ENCODE results near the gene RNLS. TPM values are rescaled to one million over a fixed set of nuclear protein-coding genes. Genes with fewer than 3 reads are reported as not detected.

RNLS gene
- total and polyA plus RNA-seq, 2 of the 8 experiments (the other 6 are each of a cell fraction or from before 2014, with no cell fraction given), result 7.5 to 12.7 TPM

DNA sequence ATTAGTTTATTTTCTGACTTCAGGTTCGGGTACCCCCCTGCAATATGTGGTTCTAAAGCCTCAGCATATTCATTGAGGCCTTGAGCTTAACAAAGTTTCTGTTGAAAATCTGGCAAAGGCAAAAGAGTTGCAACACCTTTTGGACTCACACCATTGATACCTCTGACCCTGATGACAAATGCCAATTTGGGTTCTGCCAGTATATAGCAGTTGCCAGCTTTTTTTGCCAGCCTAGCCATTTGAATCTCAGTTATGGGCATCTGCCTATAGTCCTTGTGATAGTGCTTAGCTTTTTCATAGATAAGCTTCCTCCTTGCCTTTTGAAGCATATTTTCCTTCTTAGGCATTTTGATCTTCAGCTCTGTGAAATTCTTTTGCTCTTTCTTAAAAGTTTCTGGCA is 35.4 kb upstream of the RNLS start:
- Histone ChIP-seq H2BK15ac (ENCODE audit: low read length) (no peak overlapping the region), H3K14ac (ENCODE audit: insufficient read length) (no peak overlapping the region), H3K23me2 (ENCODE audit: low read depth, low read length) (no peaks in the 10 kb centered on the region), H3K23ac (ENCODE audit: insufficient read length) (no peak overlapping the region), H2AK5ac (ENCODE audit: low read depth, low read length) (no peak overlapping the region), H3K18ac (ENCODE audit: extremely low read depth, low read length) (no peak overlapping the region), H3K4me2 (ENCODE audit: insufficient read depth in 1 of 2, low read depth in 2 of 2, low read length in 2 of 2) (no peak overlapping the region), H3K36me3 (ENCODE audit: control insufficient read depth in 2 of 4, insufficient read depth in 4 of 4, low read length in 3 of 4) (no peaks in the 10 kb centered on the region), H2BK120ac (replicated peaks; ENCODE audit: low read depth, low read length) (no peak overlapping the region), H4K20me1 (replicated peaks in 1 of 2; ENCODE audit: control insufficient read depth in 1 of 2, insufficient read depth in 2 of 2, low read length in 2 of 2) (no peaks in the 10 kb centered on the region), H4K5ac (ENCODE audit: insufficient read length, low read depth, low read length) (no peak overlapping the region), H3K27ac (ENCODE audit: low read depth, low read length) (no peak overlapping the region), H2BK5ac (ENCODE audit: low read depth, low read length) (no peak overlapping the region), H3K27me3 (replicated peaks in 1 of 4; ENCODE audit: control insufficient read depth in 3 of 4, extremely low read depth in 1 of 4, insufficient read depth in 3 of 4, low read length in 3 of 4) (no peaks in the 10 kb centered on the region), H3K4me3 (ENCODE audit: extremely low read depth in 1 of 4, insufficient read depth in 2 of 4, low read depth in 3 of 4, low read length in 4 of 4) (no peak overlapping the region), H4K8ac (ENCODE audit: extremely low read depth, insufficient read depth, low read length) (no peak overlapping the region), H4K91ac (replicated peaks; ENCODE audit: insufficient read length, low read length) (no peak overlapping the region), H3K4me1 (replicated peaks in 1 of 4; ENCODE audit: control insufficient read depth in 3 of 4, insufficient read depth in 4 of 4, low read length in 3 of 4) (no peaks in the 10 kb centered on the region), H3K79me1 (ENCODE audit: low read depth, low read length) (no peaks in the 10 kb centered on the region), H3K9me3 (ENCODE audit: insufficient read depth in 2 of 2, low read depth in 1 of 2, low read length in 1 of 2) (no peaks in the 10 kb centered on the region), H2BK20ac (ENCODE audit: low read length) (no peak overlapping the region), H3K79me2 (ENCODE audit: control insufficient read depth in 1 of 2, insufficient read depth in 2 of 2, low read length in 2 of 2) (no peaks in the 10 kb centered on the region), H3K56ac (replicated peaks; ENCODE audit: insufficient read length, low read depth, low read length) (no peak overlapping the region), H2AFZ (ENCODE audit: low read length) (no peak overlapping the region), H3K4ac (replicated peaks; ENCODE audit: insufficient read length, low read depth, low read length) (no peak overlapping the region), H3K9ac (replicated peaks in 1 of 4; ENCODE audit: extremely low read depth in 1 of 4, low read depth in 3 of 4, low read length in 3 of 4) (no peak overlapping the region), H2BK12ac (ENCODE audit: low read depth, low read length) (no peak overlapping the region)
- DNase-seq (ENCODE audit: low read depth in 1 of 2, low spot score in 2 of 2), result no peak
- ChIA-PET CTCF (ENCODE audit: partially characterized antibody) (interaction anchor here (0.6 to 2.4 kb wide), 2 partner anchors 20 to 35 kb away, joined by 3 to 11 read pairs; partner anchors contain the start of gene RNLS), POLR2A (ENCODE audit: partially characterized antibody) (no interaction called here)
- 81% methylated on average over 1 of the region's 1 CpG; no CpG with 5 or more reads in 1 of the 2 experiments for WGBS, 2 experiments (ENCODE audit: extremely low coverage in 1 of 2, insufficient coverage in 1 of 2, insufficient read length in 1 of 2, insufficient replicate concordance in 2 of 2, low coverage in 1 of 2, low lambda C conversion rate in 2 of 2, missing lambda C conversion rate in 1 of 2)
- FAIRE-seq, result no peak
- TF ChIP-seq MAFK (IDR thresholded peaks at IDR 0.05; ENCODE audit: low read depth, low read length) (no peak), PHF8 (conservative IDR thresholded peaks at IDR 0.05; ENCODE audit: low read depth, low read length) (no peak), TAF1 (IDR thresholded peaks at IDR 0.05; ENCODE audit: low read depth, low read length) (no peak), KDM5A (IDR thresholded peaks at IDR 0.05; ENCODE audit: low read length) (no peak), NANOG (IDR thresholded peaks at IDR 0.05; ENCODE audit: insufficient read depth, low read depth, low read length, poor library complexity, severe bottlenecking) (no peak), EZH2 (IDR thresholded peaks at IDR 0.05; ENCODE audit: low read depth, low read length, severe bottlenecking) (no peak), SP1 (IDR thresholded peaks at IDR 0.05; ENCODE audit: low read depth, low read length) (no peak), CHD1 (IDR thresholded peaks at IDR 0.05; ENCODE audit: low read depth, low read length) (no peak)
- TF ChIP-seq, protein P1, sequence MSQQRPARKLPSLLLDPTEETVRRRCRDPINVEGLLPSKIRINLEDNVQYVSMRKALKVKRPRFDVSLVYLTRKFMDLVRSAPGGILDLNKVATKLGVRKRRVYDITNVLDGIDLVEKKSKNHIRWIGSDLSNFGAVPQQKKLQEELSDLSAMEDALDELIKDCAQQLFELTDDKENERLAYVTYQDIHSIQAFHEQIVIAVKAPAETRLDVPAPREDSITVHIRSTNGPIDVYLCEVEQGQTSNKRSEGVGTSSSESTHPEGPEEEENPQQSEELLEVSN (IDR thresholded peaks at IDR 0.05), result no peak
- TF ChIP-seq, protein P2, sequence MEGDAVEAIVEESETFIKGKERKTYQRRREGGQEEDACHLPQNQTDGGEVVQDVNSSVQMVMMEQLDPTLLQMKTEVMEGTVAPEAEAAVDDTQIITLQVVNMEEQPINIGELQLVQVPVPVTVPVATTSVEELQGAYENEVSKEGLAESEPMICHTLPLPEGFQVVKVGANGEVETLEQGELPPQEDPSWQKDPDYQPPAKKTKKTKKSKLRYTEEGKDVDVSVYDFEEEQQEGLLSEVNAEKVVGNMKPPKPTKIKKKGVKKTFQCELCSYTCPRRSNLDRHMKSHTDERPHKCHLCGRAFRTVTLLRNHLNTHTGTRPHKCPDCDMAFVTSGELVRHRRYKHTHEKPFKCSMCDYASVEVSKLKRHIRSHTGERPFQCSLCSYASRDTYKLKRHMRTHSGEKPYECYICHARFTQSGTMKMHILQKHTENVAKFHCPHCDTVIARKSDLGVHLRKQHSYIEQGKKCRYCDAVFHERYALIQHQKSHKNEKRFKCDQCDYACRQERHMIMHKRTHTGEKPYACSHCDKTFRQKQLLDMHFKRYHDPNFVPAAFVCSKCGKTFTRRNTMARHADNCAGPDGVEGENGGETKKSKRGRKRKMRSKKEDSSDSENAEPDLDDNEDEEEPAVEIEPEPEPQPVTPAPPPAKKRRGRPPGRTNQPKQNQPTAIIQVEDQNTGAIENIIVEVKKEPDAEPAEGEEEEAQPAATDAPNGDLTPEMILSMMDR (IDR thresholded peaks at IDR 0.05; ENCODE audit: control extremely low read depth in 1 of 3, insufficient read depth in 1 of 3, low read depth in 1 of 3, low read length in 3 of 3), result no peak
- TF ChIP-seq, protein P3, sequence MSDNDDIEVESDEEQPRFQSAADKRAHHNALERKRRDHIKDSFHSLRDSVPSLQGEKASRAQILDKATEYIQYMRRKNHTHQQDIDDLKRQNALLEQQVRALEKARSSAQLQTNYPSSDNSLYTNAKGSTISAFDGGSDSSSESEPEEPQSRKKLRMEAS (IDR thresholded peaks at IDR 0.05), result no peak
